ENCODE measurements around the gene GPX6. TPM values are rescaled to one million over a fixed set of nuclear protein-coding genes. Genes with fewer than 3 reads are reported as not detected.

Gene GPX6
- total RNA-seq, 1 experiment from 2014 or later: not detected

- peaks cover 55% of the 10 kb centered on the region for H3K27me3 Mint-ChIP-seq (ENCODE audit: low read depth)
These were observed 57.0 kb downstream of the GPX6 start for GRCh38 chr6:28458568-28458967.

More at GRCh38 chr6:28458568-28458967, 57.0 kb downstream of the GPX6 start:
- Histone ChIP-seq H3K27ac (ENCODE audit: insufficient read length, low read depth, low read length) (no peak overlapping the region), H2AFZ (ENCODE audit: low read length) (no peak overlapping the region), H3K56ac (ENCODE audit: insufficient read length, low read depth, low read length) (no peak overlapping the region), H4K8ac (replicated peaks; ENCODE audit: insufficient read length, low read depth, low read length) (no peak overlapping the region), H3K9me3 (ENCODE audit: control insufficient read depth, low read depth, low read length) (no peaks in the 10 kb centered on the region), H2BK12ac (ENCODE audit: insufficient read length, low read depth, low read length) (no peak overlapping the region), H2BK5ac (ENCODE audit: insufficient read length, low read length) (no peak overlapping the region), H3K23ac (ENCODE audit: insufficient read length, low read depth, low read length) (no peak overlapping the region), H2BK120ac (ENCODE audit: low read depth, low read length, poor library complexity, severe bottlenecking) (no peak overlapping the region), H2BK20ac (ENCODE audit: low read depth, low read length, poor library complexity, severe bottlenecking) (no peak overlapping the region), H4K5ac (ENCODE audit: insufficient read length, low read depth, low read length) (no peak overlapping the region), H3K27me3 (ENCODE audit: insufficient read depth, low read length) (no peaks in the 10 kb centered on the region; the same call in 1 of the 2 replicates), H2BK15ac (ENCODE audit: low read depth, low read length) (no peak overlapping the region), H3K79me1 (ENCODE audit: insufficient read depth, low read depth, low read length, poor library complexity, severe bottlenecking) (no peaks in the 10 kb centered on the region), H3K4me1 (ENCODE audit: insufficient read depth, low read length) (no peaks in the 10 kb centered on the region), H3T11ph (ENCODE audit: low read length) (no peak overlapping the region), H3K14ac (ENCODE audit: insufficient read depth, low read length) (no peak overlapping the region), H3K4me2 (ENCODE audit: insufficient read depth, insufficient read length, low read length) (no peak overlapping the region), H3K79me2 (ENCODE audit: insufficient read depth, low read length) (no peaks in the 10 kb centered on the region), H3K23me2 (ENCODE audit: insufficient read length, low read depth, low read length, poor library complexity, severe bottlenecking) (no peaks in the 10 kb centered on the region), H4K91ac (ENCODE audit: insufficient read length, low read depth, low read length) (no peak overlapping the region), H3K9ac (ENCODE audit: extremely low read depth, insufficient read length, low read length) (no peak overlapping the region), H3K4ac (ENCODE audit: low read depth, low read length) (no peak overlapping the region), H4K20me1 (ENCODE audit: control insufficient read depth, insufficient read depth, insufficient read length) (no peaks in the 10 kb centered on the region), H3K18ac (ENCODE audit: insufficient read length, low read depth, low read length) (no peak overlapping the region), H2AK5ac (ENCODE audit: insufficient read length, low read length) (no peak overlapping the region)
- Mint-ChIP-seq H3K9me3 (no peaks in the 10 kb centered on the region), H3K4me1 (peaks cover 3 to 4% of the 10 kb centered on the region in 2 experiments; a peak in 1 of 4 replicates), H3K36me3 (ENCODE audit: insufficient read depth in 1 of 3, low read depth in 3 of 3) (no peaks in the 10 kb centered on the region), H3K27ac (no peak overlapping the region), H3K4me3 (no peak overlapping the region)
- TF ChIP-seq CTCF (conservative IDR thresholded peaks at IDR 0.05): no peak
- WGBS (ENCODE audit: extremely low coverage, insufficient read length, low lambda C conversion rate): no CpG with 5 or more reads among the region's 1 CpG
- no peak for DNase-seq

Other genes starting within 250 kb of the GPX6 start
- 9.0 TPM in 2 replicates for gene ZSCAN26, start 248.7 kb downstream of the GPX6 start, total RNA-seq (2021)
- 8.1 and 10.1 TPM in 2 replicates for gene PGBD1, start 234.2 kb downstream of the GPX6 start, total RNA-seq (2021)
- 3.6 and 7.1 TPM in 2 replicates for gene ZSCAN31, start 179.6 kb downstream of the GPX6 start, total RNA-seq (2021)
- 7.3 and 8.7 TPM in 2 replicates for gene ZKSCAN3, start 165.8 kb downstream of the GPX6 start, total RNA-seq (2021)
- 12.6 and 12.7 TPM in 2 replicates for gene ZSCAN12, start 116.0 kb downstream of the GPX6 start, total RNA-seq (2021)
- 2.9 and 4.1 TPM in 2 replicates for gene ZSCAN23, start 72.3 kb downstream of the GPX6 start, total RNA-seq (2021)
- not detected in 2 replicates for gene GPX5, start 10.1 kb upstream of the GPX6 start, total RNA-seq (2021)

Data from H9 (cell line).